Neuron (in vitro differentiated cells): ENCODE measurements around the gene ATP5F1A.

Experiments
- H2AFZ ChIP-seq: one replicate; pipeline ENCODE4 v1.6.1; 2013; ENCODE audit warnings: low read depth, mild to moderate bottlenecking, inconsistent platforms, low read length, moderate library complexity
- H3K27me3 ChIP-seq: one replicate; pipeline ENCODE4 v1.6.1; 2013; ENCODE audit warnings: low read length; ENCODE audit not compliant: insufficient read depth
- H3K36me3 ChIP-seq: one replicate; pipeline ENCODE4 v1.6.1; 2013; ENCODE audit warnings: low read length; ENCODE audit not compliant: insufficient read depth
- H3K4me1 ChIP-seq: one replicate; pipeline ENCODE4 v1.6.1; 2013; ENCODE audit warnings: low read length; ENCODE audit not compliant: insufficient read depth
- H3K4me3 ChIP-seq: 2 replicates; pipeline ENCODE4 v1.5.1; 2013; ENCODE audit warnings: mild to moderate bottlenecking, low read length, moderate library complexity
- H3K9me3 ChIP-seq: one replicate; pipeline ENCODE4 v1.6.1; 2013; ENCODE audit warnings: low read length

ATP5F1A gene

GRCh38 chr18:46031741-46032140 lies 66.4 kb downstream of the ATP5F1A start:
- H3K4me1 ChIP-seq: no peaks in the 10 kb centered on the region
- H3K4me3 ChIP-seq: no peak overlapping the region
- H3K9me3 ChIP-seq: peaks cover 3% of the 10 kb centered on the region
- no peaks in the 10 kb centered on the region for H3K36me3 ChIP-seq
- no peak overlapping the region for H2AFZ ChIP-seq
- H3K27me3 ChIP-seq: no peaks in the 10 kb centered on the region
